HUES64 (cell line): ENCODE data around the gene TAF12.
"Not testable (repeated sequence)": the region's sequence is repeated elsewhere in the genome, so short reads cannot be mapped to it uniquely, and the experiment has no call there.

Source experiments
- H3K27ac ChIP-seq: 2 replicates; pipeline ENCODE4 v1.7.0; 2013; ENCODE audit warnings: low read depth, low read length, inconsistent platforms
- H3K27me3 ChIP-seq: 2 replicates; pipeline ENCODE4 v1.6.1; 2013; ENCODE audit warnings: mild to moderate bottlenecking, low read length; ENCODE audit not compliant: insufficient read depth
- H3K36me3 ChIP-seq: 2 replicates; pipeline ENCODE4 v1.6.1; 2013; ENCODE audit warnings: mild to moderate bottlenecking, low read length; ENCODE audit not compliant: insufficient read depth
- H3K4me1 ChIP-seq: 2 replicates; pipeline ENCODE4 v1.6.1; 2013; ENCODE audit warnings: mild to moderate bottlenecking, low read length, moderate library complexity; ENCODE audit not compliant: insufficient read depth
- H3K4me3 ChIP-seq: 2 replicates; pipeline ENCODE4 v1.5.1; 2013; ENCODE audit warnings: mild to moderate bottlenecking, low read length, moderate library complexity
- H3K9ac ChIP-seq: 2 replicates; pipeline ENCODE4 v1.6.1; 2013; ENCODE audit warnings: mild to moderate bottlenecking, low read depth, low read length
- H3K9me3 ChIP-seq: 2 replicates; pipeline ENCODE4 v1.6.1; 2013; ENCODE audit warnings: low read depth, low read length; ENCODE audit not compliant: insufficient read depth
- WGBS: fragments of 150-250, 120-280 bp; methylation state at CpG from one replicate; pipeline ENCODE4 v1.1.7; 2013; ENCODE audit warnings: missing lambda C conversion rate; 5-methylcytosine and 5-hydroxymethylcytosine counted together

The TAF12 gene

GRCh38 chr1:28642056-28642846 is 616 bp downstream of the TAF12 start:
- Histone ChIP-seq H3K4me3 (peak overlapping the region; percentile 98), H3K9me3 (no peaks in the 10 kb centered on the region), H3K4me1 (peaks cover 10% of the 10 kb centered on the region), H3K9ac (peak overlapping the region; percentile 89), H3K36me3 (no peaks in the 10 kb centered on the region), H3K27me3 (no peaks in the 10 kb centered on the region), H3K27ac (peak overlapping the region; percentile 95)
- WGBS, result 1% methylated on average over 26 of the region's 26 CpGs

- Histone ChIP-seq H3K27ac (no peak overlapping the region), H3K4me1 (peaks cover 10% of the 10 kb centered on the region), H3K27me3 (no peaks in the 10 kb centered on the region), H3K36me3 (no peaks in the 10 kb centered on the region), H3K4me3 (no peak overlapping the region), H3K9ac (no peak overlapping the region), H3K9me3 (no peaks in the 10 kb centered on the region)
- WGBS, result 89% methylated on average over 1 of the region's 1 CpG
Observed at GRCh38 chr1:28640766-28641165, 2.1 kb downstream of the TAF12 start.

- Histone ChIP-seq H3K9ac (no peak overlapping the region), H3K4me1 (no peaks in the 10 kb centered on the region), H3K36me3 (no peaks in the 10 kb centered on the region), H3K4me3 (no peak overlapping the region), H3K9me3 (no peaks in the 10 kb centered on the region), H3K27ac (no peak overlapping the region), H3K27me3 (no peaks in the 10 kb centered on the region)
- WGBS, result 97% methylated on average over 4 of the region's 4 CpGs
Observed at GRCh38 chr1:28632560-28632959, 10.3 kb downstream of the TAF12 start.

DNA sequence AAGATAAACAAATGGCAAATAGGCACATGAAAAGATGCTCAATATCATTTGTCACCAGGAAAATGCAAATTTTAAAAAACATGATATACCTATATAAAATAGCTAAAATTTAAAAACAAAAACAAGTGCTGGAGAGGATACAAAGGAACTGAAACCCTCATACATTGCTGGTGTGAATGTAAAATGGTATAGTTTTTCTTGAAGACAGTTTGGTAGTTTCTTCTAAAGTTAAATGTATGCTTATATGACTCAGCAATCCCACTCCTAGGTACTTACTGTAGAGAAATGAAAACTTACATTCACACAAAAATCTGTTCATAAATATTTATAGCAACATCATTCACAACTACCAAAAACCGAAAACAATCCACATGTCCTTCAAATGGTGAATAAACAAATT is 11.2 kb downstream of the TAF12 start:
- Histone ChIP-seq H3K27ac (no peak overlapping the region), H3K27me3 (no peaks in the 10 kb centered on the region), H3K36me3 (no peaks in the 10 kb centered on the region), H3K9me3 (no peaks in the 10 kb centered on the region), H3K9ac (no peak overlapping the region), H3K4me3 (no peak overlapping the region), H3K4me1 (no peaks in the 10 kb centered on the region)
- no CpG with 5 or more reads among the region's 1 CpG for WGBS

DNA sequence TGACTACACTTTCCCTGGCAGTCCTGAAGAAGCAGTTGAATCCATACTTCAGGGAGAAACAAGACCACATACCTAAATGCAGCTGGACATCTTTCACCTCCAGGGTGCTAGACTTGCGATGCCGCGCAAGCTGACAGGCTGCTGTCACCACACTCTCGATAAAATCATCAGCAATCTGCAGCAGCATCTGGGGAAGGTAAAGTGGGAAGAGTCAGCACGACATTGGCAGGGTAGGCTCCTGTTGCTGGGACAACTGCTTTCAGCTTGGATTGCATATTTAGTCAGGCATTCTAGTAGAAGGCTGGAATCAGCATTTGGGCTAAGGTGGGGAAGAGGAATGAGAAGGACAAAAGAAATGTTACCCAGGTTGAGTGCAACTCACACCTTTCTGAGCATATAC is 29.7 kb downstream of the TAF12 start:
- H3K27ac ChIP-seq, result no peak overlapping the region
- WGBS, result 96% methylated on average over 5 of the region's 5 CpGs

DNA sequence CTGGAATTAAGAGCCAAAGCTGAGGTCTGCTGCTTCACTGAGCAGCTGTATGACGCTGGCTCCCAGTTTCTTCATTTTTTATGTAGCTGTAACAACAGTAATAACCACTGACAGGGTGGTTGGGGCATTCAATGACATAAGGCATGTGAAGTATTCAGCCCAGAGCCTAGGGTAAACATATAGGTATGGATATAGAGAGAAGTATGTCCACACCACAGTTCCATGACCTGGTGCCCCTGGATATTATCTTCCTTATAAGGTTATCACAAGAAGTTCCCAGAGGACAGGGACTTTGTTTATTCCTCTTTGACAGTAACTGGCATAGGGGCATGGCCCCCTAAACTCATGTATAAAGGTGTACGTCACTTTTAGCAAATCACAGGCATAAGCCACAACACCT is 36.1 kb downstream of the TAF12 start:
- Histone ChIP-seq H3K27me3 (no peaks in the 10 kb centered on the region), H3K9ac (no peak overlapping the region), H3K4me1 (no peaks in the 10 kb centered on the region; the same call in 1 of the 2 replicates), H3K9me3 (no peaks in the 10 kb centered on the region), H3K27ac (no peak overlapping the region), H3K36me3 (peaks cover 61% of the 10 kb centered on the region), H3K4me3 (no peak overlapping the region)
- 94% methylated on average over 2 of the region's 2 CpGs for WGBS

More for the DNA sequence above, 29.7 kb downstream of the TAF12 start:
- Histone ChIP-seq H3K9me3 (no peaks in the 10 kb centered on the region), H3K9ac (no peak overlapping the region), H3K4me3 (no peak overlapping the region), H3K36me3 (peaks cover 63% of the 10 kb centered on the region), H3K4me1 (no peaks in the 10 kb centered on the region), H3K27me3 (no peaks in the 10 kb centered on the region)

GRCh38 chr1:28604962-28605361 is 37.9 kb downstream of the TAF12 start:
- no peak overlapping the region for H3K9ac ChIP-seq
- 95% methylated on average over 6 of the region's 6 CpGs for WGBS
- peaks cover 54% of the 10 kb centered on the region for H3K36me3 ChIP-seq

DNA sequence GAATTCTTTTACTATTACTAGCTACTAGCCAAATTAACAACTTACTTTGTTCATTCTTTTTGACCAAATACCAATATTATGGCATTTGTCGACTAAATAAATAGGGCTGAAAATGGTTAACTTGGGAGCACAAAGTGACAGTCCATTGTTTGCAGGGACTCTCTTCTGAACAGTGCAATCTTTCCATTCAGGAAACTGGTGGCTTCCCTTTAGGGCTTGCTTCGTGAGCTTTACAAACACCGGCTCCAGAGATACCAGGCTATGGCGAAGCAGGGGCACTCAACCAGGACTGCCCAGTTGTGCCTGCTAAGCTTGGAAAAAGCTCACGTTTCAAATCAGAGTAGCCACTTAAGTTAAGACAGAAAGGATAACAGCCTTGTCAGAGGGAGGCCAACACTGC is 38.5 kb downstream of the TAF12 start:
- 94% methylated on average over 5 of the region's 5 CpGs for WGBS
- Histone ChIP-seq H3K27ac (no peak overlapping the region), H3K4me1 (no peaks in the 10 kb centered on the region; the same call in 1 of the 2 replicates), H3K9me3 (no peaks in the 10 kb centered on the region), H3K27me3 (no peaks in the 10 kb centered on the region), H3K9ac (no peak overlapping the region), H3K36me3 (peaks cover 50% of the 10 kb centered on the region), H3K4me3 (no peak overlapping the region)

More at GRCh38 chr1:28604962-28605361, 37.9 kb downstream of the TAF12 start:
- Histone ChIP-seq H3K9me3 (no peaks in the 10 kb centered on the region), H3K4me3 (no peak overlapping the region), H3K27ac (0 out of 2 replicates have a peak overlapping the region, but pooled peaks have one; percentile 41), H3K4me1 (no peaks in the 10 kb centered on the region; the same call in 1 of the 2 replicates), H3K27me3 (no peaks in the 10 kb centered on the region)

GRCh38 chr1:28602536-28603439 is 40.1 kb downstream of the TAF12 start:
- WGBS, result 81% methylated on average over 14 of the region's 15 CpGs
- Histone ChIP-seq H3K27me3 (no peaks in the 10 kb centered on the region), H3K27ac (no peak overlapping the region), H3K9ac (no peak overlapping the region), H3K4me3 (no peak overlapping the region), H3K9me3 (no peaks in the 10 kb centered on the region), H3K4me1 (peaks cover 3% of the 10 kb centered on the region; the same call in 1 of the 2 replicates), H3K36me3 (peaks cover 47% of the 10 kb centered on the region)

GRCh38 chr1:28601696-28602095 is 41.2 kb downstream of the TAF12 start:
- Histone ChIP-seq H3K4me3 (no peak overlapping the region), H3K9ac (no peak overlapping the region), H3K27me3 (no peaks in the 10 kb centered on the region), H3K27ac (no peak overlapping the region), H3K4me1 (peaks cover 3% of the 10 kb centered on the region; the same call in 1 of the 2 replicates), H3K9me3 (no peaks in the 10 kb centered on the region), H3K36me3 (peaks cover 43% of the 10 kb centered on the region)
- 90% methylated on average over 3 of the region's 3 CpGs for WGBS

GRCh38 chr1:28596276-28596675 is 46.6 kb downstream of the TAF12 start:
- not testable (repeated sequence) for H3K27ac ChIP-seq, H3K9ac ChIP-seq, H3K36me3 ChIP-seq

More at GRCh38 chr1:28596276-28596675, 46.6 kb downstream of the TAF12 start:
- 93% methylated on average over 8 of the region's 11 CpGs for WGBS
- H3K4me1 ChIP-seq, result peaks cover 18% of the 10 kb centered on the region
- H3K4me3 ChIP-seq, H3K9me3 ChIP-seq: not testable (repeated sequence)
- peaks cover 18% of the 10 kb centered on the region for H3K27me3 ChIP-seq
